Neutrophil (primary cell): Measurements from ENCODE around the gene CA14.

ENCODE experiments used
- H3K27ac ChIP-seq: fragments of 200-600 bp; sonication (generic); 2 replicates; pipeline ENCODE4 v1.5.1; 2016; ENCODE audit warnings: mild to moderate bottlenecking, moderate library complexity
- H3K27me3 ChIP-seq: fragments of 200-600 bp; sonication (generic); 2 replicates; pipeline ENCODE4 v1.6.0; 2016; ENCODE audit warnings: mild to moderate bottlenecking
- H3K36me3 ChIP-seq: fragments of 200-600 bp; sonication (generic); 2 replicates; pipeline ENCODE4 v1.5.1; 2017
- H3K4me1 ChIP-seq, 2 experiments: fragments of 200-600 bp in 1 of 2; sonication (generic) in 1 of 2; 1 replicate in 1 of 2; 2 replicates in 1 of 2; pipeline versions ENCODE4 v1.5.1 to v1.6.1; 2013 to 2016; ENCODE audit warnings: low read depth in 1 of 2, low read length in 1 of 2, mild to moderate bottlenecking in 1 of 2, moderate library complexity in 1 of 2; ENCODE audit not compliant: control insufficient read depth in 1 of 2, insufficient read depth in 1 of 2
- H3K4me3 ChIP-seq, 2 experiments: fragments of 200-600 bp in 1 of 2; sonication (generic) in 1 of 2; 1 replicate in 1 of 2; 2 replicates in 1 of 2; pipeline ENCODE4 v1.5.1; 2013 to 2016; ENCODE audit warnings: low read depth in 1 of 2, low read length in 1 of 2, mild to moderate bottlenecking in 1 of 2, moderate library complexity in 1 of 2
- H3K9me3 ChIP-seq: fragments of 200-600 bp; sonication (generic); 2 replicates; pipeline ENCODE4 v1.5.1; 2016
- CTCF ChIP-seq: fragments of 200-600 bp; sonication (generic); IDR thresholded peaks from 2 replicates; pipeline ENCODE4 v1.5.1; 2016; ENCODE audit warnings: antibody characterized with exemption

CA14 gene

GRCh38 chr1:150259217-150259616 lies 1.6 kb downstream of the CA14 start:
- H3K4me1 ChIP-seq: peaks cover 27 to 30% of the 10 kb centered on the region in 2 experiments
- no peak for TF ChIP-seq CTCF
- H3K9me3 ChIP-seq: no peaks in the 10 kb centered on the region
- H3K27me3 ChIP-seq: peaks cover 33% of the 10 kb centered on the region
- H3K27ac ChIP-seq: no peak overlapping the region
- H3K4me3 ChIP-seq: no peak overlapping the region
- H3K36me3 ChIP-seq: peaks cover 3% of the 10 kb centered on the region

- Histone ChIP-seq H3K4me3 (no peak overlapping the region), H3K27me3 (peaks cover 33% of the 10 kb centered on the region), H3K9me3 (no peaks in the 10 kb centered on the region), H3K4me1 (peaks cover 34 to 36% of the 10 kb centered on the region in 2 experiments), H3K36me3 (peaks cover 11% of the 10 kb centered on the region), H3K27ac (no peak overlapping the region)
- TF ChIP-seq CTCF: no peak
Measured at GRCh38 chr1:150259758-150260669, 2.4 kb downstream of the CA14 start.

- Histone ChIP-seq H3K36me3 (peaks cover 24% of the 10 kb centered on the region), H3K4me3 (no peak overlapping the region), H3K4me1 (peaks cover 27 to 28% of the 10 kb centered on the region in 2 experiments), H3K9me3 (no peaks in the 10 kb centered on the region), H3K27me3 (peaks cover 33% of the 10 kb centered on the region), H3K27ac (no peak overlapping the region)
- no peak for TF ChIP-seq CTCF
Measured at GRCh38 chr1:150261367-150261766, 3.8 kb downstream of the CA14 start.

- Histone ChIP-seq H3K4me1 (peaks cover 22 to 23% of the 10 kb centered on the region in 2 experiments), H3K27ac (no peak overlapping the region), H3K9me3 (no peaks in the 10 kb centered on the region), H3K4me3 (no peak overlapping the region), H3K27me3 (peaks cover 29% of the 10 kb centered on the region), H3K36me3 (peaks cover 37% of the 10 kb centered on the region)
- no peak for TF ChIP-seq CTCF
Measured at GRCh38 chr1:150262388-150263320, 5.1 kb downstream of the CA14 start.

- Histone ChIP-seq H3K4me1 (peaks cover 22 to 28% of the 10 kb centered on the region in 2 experiments), H3K27me3 (peaks cover 20% of the 10 kb centered on the region), H3K27ac (no peak overlapping the region), H3K9me3 (no peaks in the 10 kb centered on the region), H3K4me3 (no peak overlapping the region), H3K36me3 (peaks cover 37% of the 10 kb centered on the region)
- no peak for TF ChIP-seq CTCF
Measured at GRCh38 chr1:150263549-150263948, 6.0 kb downstream of the CA14 start.
